Trophoblast cell (in vitro differentiated cells and primary cell): ENCODE data around the gene ZP4. TPM values are rescaled to one million over a fixed set of nuclear protein-coding genes. Genes with fewer than 3 reads are reported as not detected.

Experiments used
- DNase-seq, 2 donors: peaks; one replicate each; pipeline ENCODE4 v3.0.0-alpha.2; 2016
- H2AFZ ChIP-seq: 2 replicates; pipeline ENCODE4 v1.6.1; 2013; ENCODE audit warnings: low read length, moderate library complexity, mild to moderate bottlenecking; ENCODE audit not compliant: insufficient read depth, poor library complexity
- H2AK5ac ChIP-seq: 2 replicates; pipeline ENCODE4 v1.6.1; 2013; ENCODE audit warnings: mild to moderate bottlenecking, low read length
- H2BK120ac ChIP-seq: 2 replicates; pipeline ENCODE4 v1.6.1; 2013; ENCODE audit warnings: low read length, mild to moderate bottlenecking, moderate library complexity; ENCODE audit not compliant: insufficient read depth, poor library complexity
- H2BK12ac ChIP-seq: 2 replicates; pipeline ENCODE4 v1.6.1; 2013; ENCODE audit warnings: mild to moderate bottlenecking, low read length, moderate library complexity
- H2BK5ac ChIP-seq: 2 replicates; pipeline ENCODE4 v1.6.1; 2013; ENCODE audit warnings: low read length, low read depth, moderate library complexity, mild to moderate bottlenecking; ENCODE audit not compliant: poor library complexity
- H3K14ac ChIP-seq: 2 replicates; pipeline ENCODE4 v1.6.1; 2013; ENCODE audit warnings: mild to moderate bottlenecking, low read length
- H3K18ac ChIP-seq: 2 replicates; pipeline ENCODE4 v1.6.1; 2013; ENCODE audit warnings: mild to moderate bottlenecking, low read length
- H3K23ac ChIP-seq: 2 replicates; pipeline ENCODE4 v1.6.1; 2013; ENCODE audit warnings: low read length
- H3K27ac ChIP-seq: 2 replicates; pipeline ENCODE4 v1.5.1; 2013; ENCODE audit warnings: low read depth, mild to moderate bottlenecking, inconsistent platforms, low read length, moderate library complexity
- H3K27me3 ChIP-seq: 2 replicates; pipeline ENCODE4 v1.6.1; 2013; ENCODE audit warnings: inconsistent platforms, mild to moderate bottlenecking, low read length, moderate library complexity; ENCODE audit not compliant: insufficient read depth
- H3K36me3 ChIP-seq, 2 experiments: 1 replicate in 1 of 2; 2 replicates in 1 of 2; pipeline ENCODE4 v1.6.1; 2013; ENCODE audit warnings: low read length in 2 of 2, mild to moderate bottlenecking in 2 of 2, moderate library complexity in 1 of 2; ENCODE audit not compliant: insufficient read depth in 2 of 2, control insufficient read depth in 1 of 2
- H3K4ac ChIP-seq: 2 replicates; pipeline ENCODE4 v1.6.1; 2013; ENCODE audit warnings: low read depth, mild to moderate bottlenecking, low read length, moderate library complexity
- H3K4me1 ChIP-seq, 2 experiments: 1 replicate in 1 of 2; 2 replicates in 1 of 2; pipeline ENCODE4 v1.6.1; 2013; ENCODE audit warnings: low read length in 2 of 2, mild to moderate bottlenecking in 2 of 2, moderate library complexity in 1 of 2; ENCODE audit not compliant: insufficient read depth in 2 of 2, control insufficient read depth in 1 of 2
- H3K4me2 ChIP-seq: 2 replicates; pipeline ENCODE4 v1.6.1; 2013; ENCODE audit warnings: inconsistent platforms, mild to moderate bottlenecking, low read length, moderate library complexity
- H3K4me3 ChIP-seq: 2 replicates; pipeline ENCODE4 v1.5.1; 2013; ENCODE audit warnings: mild to moderate bottlenecking, low read depth, low read length, inconsistent platforms
- H3K79me1 ChIP-seq: one replicate; pipeline ENCODE4 v1.6.1; 2013; ENCODE audit warnings: low read length
- H3K79me2 ChIP-seq: 2 replicates; pipeline ENCODE4 v1.6.1; 2013; ENCODE audit warnings: low read length, mild to moderate bottlenecking; ENCODE audit not compliant: control insufficient read depth, insufficient read depth, poor library complexity
- H3K9ac ChIP-seq: 2 replicates; pipeline ENCODE4 v1.6.1; 2013; ENCODE audit warnings: mild to moderate bottlenecking, low read length
- H3K9me3 ChIP-seq: 2 replicates; pipeline ENCODE4 v1.6.1; 2013; ENCODE audit warnings: low read depth, mild to moderate bottlenecking, control low read depth, inconsistent platforms, low read length; ENCODE audit not compliant: insufficient read depth
- H4K12ac ChIP-seq: 2 replicates; pipeline ENCODE4 v1.6.1; 2013; ENCODE audit warnings: low read depth, mild to moderate bottlenecking, low read length, moderate library complexity
- H4K8ac ChIP-seq: 2 replicates; pipeline ENCODE4 v1.6.1; 2013; ENCODE audit warnings: low read depth, mild to moderate bottlenecking, low read length, moderate library complexity
- H4K91ac ChIP-seq: one replicate; pipeline ENCODE4 v1.6.1; 2013; ENCODE audit warnings: low read depth, mild to moderate bottlenecking, low read length, moderate library complexity
- WGBS: extraction: QIAGEN DNeasy Blood & Tissue Kit; methylation state at CpG from one replicate; pipeline ENCODE4 v1.1.7; 2013; ENCODE audit warnings: missing lambda C conversion rate; ENCODE audit not compliant: insufficient read length, insufficient coverage; ENCODE audit errors: extremely low coverage; 5-methylcytosine and 5-hydroxymethylcytosine counted together
- polyA plus RNA-seq: library from polyadenylated mRNA; stranded (reverse); fragments of 200-250 nt; gene quantifications from 2 replicates; pipeline ENCODE4 v1.2.3, GENCODE V29; 2013

Gene ZP4
- not detected in 2 replicates for polyA plus RNA-seq

GRCh38 chr1:237890822-237891221 is at the start of gene ZP4:
Gene ZP4, minus strand, starts transcription at chr1:237890922. Its CDS starts 287 bp downstream, at chr1:237890635.
- H2AK5ac ChIP-seq = no peak within 1 kb of the TSS

GRCh38 chr1:237938553-237938952 is 47.8 kb upstream of the ZP4 start:
- Histone ChIP-seq H3K4me3 (no peak overlapping the region), H3K14ac (no peak overlapping the region), H3K4me2 (no peak overlapping the region), H4K12ac (no peak overlapping the region), H3K79me1 (no peaks in the 10 kb centered on the region), H3K23ac (no peak overlapping the region), H2BK120ac (no peak overlapping the region), H3K79me2 (no peaks in the 10 kb centered on the region), H2BK12ac (no peak overlapping the region), H4K91ac (no peak overlapping the region), H2AK5ac (no peak overlapping the region), H3K27me3 (no peaks in the 10 kb centered on the region), H3K36me3 (no peaks in the 10 kb centered on the region), H4K8ac (no peak overlapping the region), H3K9me3 (no peaks in the 10 kb centered on the region), H3K27ac (no peak overlapping the region), H3K18ac (no peak overlapping the region), H3K4me1 (no peaks in the 10 kb centered on the region), H2BK5ac (no peak overlapping the region), H3K4ac (no peak overlapping the region), H3K9ac (no peak overlapping the region), H2AFZ (no peak overlapping the region)
- peak; percentile 79 to 95 for DNase-seq
- WGBS = no CpG with 5 or more reads among the region's 8 CpGs

More at GRCh38 chr1:237890822-237891221, at the start of gene ZP4:
- Histone ChIP-seq H3K79me2 (no peaks in the 10 kb centered on the region), H3K27me3 (no peaks in the 10 kb centered on the region), H3K9me3 (peaks cover 2% of the 10 kb centered on the region), H2AFZ (no peak within 1 kb of the TSS), H4K12ac (no peak within 1 kb of the TSS), H3K4me2 (no peak within 1 kb of the TSS), H3K23ac (no peak within 1 kb of the TSS), H3K36me3 (no peaks in the 10 kb centered on the region), H2BK5ac (no peak within 1 kb of the TSS), H3K18ac (no peak within 1 kb of the TSS), H4K91ac (no peak within 1 kb of the TSS), H3K4me1 (no peaks in the 10 kb centered on the region), H3K79me1 (no peaks in the 10 kb centered on the region), H3K27ac (no peak within 1 kb of the TSS), H3K4ac (no peak within 1 kb of the TSS), H3K9ac (no peak within 1 kb of the TSS), H3K14ac (no peak within 1 kb of the TSS), H4K8ac (no peak within 1 kb of the TSS), H3K4me3 (no peak within 1 kb of the TSS), H2BK120ac (no peak within 1 kb of the TSS), H2BK12ac (no peak within 1 kb of the TSS)
- no CpG with 5 or more reads among the region's 2 CpGs for WGBS
- DNase-seq = no peak

- Histone ChIP-seq H3K4me2 (no peak overlapping the region), H3K9ac (no peak overlapping the region), H3K27me3 (no peaks in the 10 kb centered on the region), H3K14ac (no peak overlapping the region), H3K9me3 (no peaks in the 10 kb centered on the region), H3K4ac (no peak overlapping the region), H2BK12ac (no peak overlapping the region), H4K8ac (no peak overlapping the region), H3K36me3 (no peaks in the 10 kb centered on the region), H3K79me1 (no peaks in the 10 kb centered on the region), H3K79me2 (no peaks in the 10 kb centered on the region), H2BK5ac (no peak overlapping the region), H3K18ac (no peak overlapping the region), H4K12ac (no peak overlapping the region), H2AFZ (no peak overlapping the region), H4K91ac (no peak overlapping the region), H3K4me3 (no peak overlapping the region), H2AK5ac (no peak overlapping the region), H3K4me1 (no peaks in the 10 kb centered on the region), H3K23ac (no peak overlapping the region), H2BK120ac (no peak overlapping the region), H3K27ac (no peak overlapping the region)
- DNase-seq = peak; percentile 13 to 54
- WGBS = no CpG with 5 or more reads among the region's 5 CpGs
Measured at GRCh38 chr1:237938068-237938467, 47.3 kb upstream of the ZP4 start.

GRCh38 chr1:237932816-237933215 is 42.1 kb upstream of the ZP4 start:
- H3K36me3 ChIP-seq = no peaks in the 10 kb centered on the region
- H2BK12ac ChIP-seq = no peak overlapping the region
- no peak overlapping the region for H3K4me3 ChIP-seq
- WGBS = no CpG with 5 or more reads among the region's 3 CpGs
- H3K4ac ChIP-seq = no peak overlapping the region
- H2BK5ac ChIP-seq = no peak overlapping the region
- H3K18ac ChIP-seq = no peak overlapping the region
- no peaks in the 10 kb centered on the region for H3K79me2 ChIP-seq
- H3K14ac ChIP-seq = no peak overlapping the region
- no peak overlapping the region for H3K23ac ChIP-seq
- no peak overlapping the region for H3K4me2 ChIP-seq
- H2AFZ ChIP-seq = no peak overlapping the region
- no peaks in the 10 kb centered on the region for H3K4me1 ChIP-seq
- H3K79me1 ChIP-seq = no peaks in the 10 kb centered on the region
- no peak for DNase-seq
- H3K27ac ChIP-seq = no peak overlapping the region
- H4K8ac ChIP-seq = no peak overlapping the region
- no peak overlapping the region for H2BK120ac ChIP-seq
- no peaks in the 10 kb centered on the region for H3K27me3 ChIP-seq
- H3K9me3 ChIP-seq = no peaks in the 10 kb centered on the region
- no peak overlapping the region for H4K91ac ChIP-seq
- no peak overlapping the region for H2AK5ac ChIP-seq
- H3K9ac ChIP-seq = no peak overlapping the region
- H4K12ac ChIP-seq = no peak overlapping the region
